Measurements from ENCODE around the gene ZC2HC1B. TPM values are rescaled to one million over a fixed set of nuclear protein-coding genes. Genes with fewer than 3 reads are reported as not detected.

Gene ZC2HC1B
- total and polyA plus RNA-seq, 9 of the 15 experiments (the other 6 are each of a cell fraction or from before 2014, with no cell fraction given): not detected

- TF ChIP-seq MYBL2 (IDR thresholded peaks at IDR 0.05; ENCODE audit: low read depth) (no peak), MYBL2 (CRISPR knock-in tag; IDR thresholded peaks at IDR 0.05; ENCODE audit: borderline replicate concordance) (no peak), ZNF696 (CRISPR knock-in tag; conservative IDR thresholded peaks at IDR 0.05) (no peak), ZNF740 (CRISPR knock-in tag; IDR thresholded peaks at IDR 0.05) (no peak), ZNF740 (tag; IDR thresholded peaks at IDR 0.05) (no peak), ILF3 (IDR thresholded peaks at IDR 0.05; ENCODE audit: borderline replicate concordance) (no peak), ZNF324 (CRISPR knock-in tag; IDR thresholded peaks at IDR 0.05) (no peak), HNRNPH1 (optimal IDR thresholded peaks at IDR 0.05; ENCODE audit: low read depth, low read length) (no peak), NFXL1 (CRISPR knock-in tag; IDR thresholded peaks at IDR 0.05) (no peak), MAZ (CRISPR knock-in tag; conservative IDR thresholded peaks at IDR 0.05 in 1 of 2, IDR thresholded peaks at IDR 0.05 in 1 of 2) (0 out of 4 replicates have a peak, but pooled peaks of 1 of the 2 experiments have one; percentile 28), HOMEZ (CRISPR knock-in tag; IDR thresholded peaks at IDR 0.05) (no peak), IRF1 (CRISPR knock-in tag; IDR thresholded peaks at IDR 0.05; ENCODE audit: borderline replicate concordance) (no peak), GABPA (tag; conservative IDR thresholded peaks at IDR 0.05; ENCODE audit: low read depth) (peak; percentile 71), NFIC (IDR thresholded peaks at IDR 0.05) (no peak), USF1 (CRISPR knock-in tag; IDR thresholded peaks at IDR 0.05) (no peak), PATZ1 (CRISPR knock-in tag; IDR thresholded peaks at IDR 0.05; ENCODE audit: borderline replicate concordance) (no peak), ATF4 (CRISPR knock-in tag; IDR thresholded peaks at IDR 0.05) (no peak), DIDO1 (tag; IDR thresholded peaks at IDR 0.05; ENCODE audit: low read depth) (peak; percentile 75; the same call in 1 of the 2 replicates)
Observed at GRCh38 chr6:143941852-143942627, 77.8 kb downstream of the ZC2HC1B start (continued).

Measured in K562 (cell line).